HT-29 (cell line): ENCODE data around the gene FAAP20. TPM values are rescaled to one million over a fixed set of nuclear protein-coding genes. Genes with fewer than 3 reads are reported as not detected.

Experiments used
- total RNA-seq: library from RNA; depleted of rRNA; stranded (reverse); fragments of >200 nt; shearing (Covaris generic); gene quantifications from 2 replicates; pipeline ENCODE4 v1.2.3, GENCODE V29; 2014; rRNA removed

FAAP20 gene
- total RNA-seq, 1 experiment from 2014 or later: 99.3 TPM

Other genes with a start within 250 kb of the FAAP20 start
- not detected in 2 replicates for gene CFAP74, start 191.0 kb downstream of the FAAP20 start, total RNA-seq
- gene GABRD, start 175.4 kb downstream of the FAAP20 start, total RNA-seq: not detected in 2 replicates
- gene PRKCZ, start 144.4 kb downstream of the FAAP20 start, total RNA-seq: 54.8 and 67.4 TPM in 2 replicates
- gene SKI, start 33.5 kb upstream of the FAAP20 start, total RNA-seq: 12.1 and 15.2 TPM in 2 replicates
- 19.3 and 23.6 TPM in 2 replicates for gene MORN1, start 196.8 kb upstream of the FAAP20 start, total RNA-seq
- gene RER1, start 197.1 kb upstream of the FAAP20 start, total RNA-seq: 60.1 and 66.2 TPM in 2 replicates
- gene PEX10, start 217.8 kb upstream of the FAAP20 start, total RNA-seq: 72.2 and 76.7 TPM in 2 replicates